Neural cell (in vitro differentiated cells): Measurements from ENCODE around the gene MYBPC2. TPM values are rescaled to one million over a fixed set of nuclear protein-coding genes. Genes with fewer than 3 reads are reported as not detected.

Experiments used
- H2AFZ ChIP-seq: fragments of 200-600, 300-800 bp; sonication (generic), shearing (Covaris generic); 2 replicates; pipeline ENCODE4 v1.6.0; 2014; ENCODE audit warnings: low read depth, mild to moderate bottlenecking, antibody characterized with exemption, low read length, moderate library complexity
- H3F3A ChIP-seq: fragments of 200-600 bp; shearing (Covaris generic); 2 replicates; pipeline ENCODE4 v1.6.1; 2016; ENCODE audit warnings: mild to moderate bottlenecking, moderate library complexity, mixed read lengths, antibody characterized with exemption, low read length; ENCODE audit not compliant: insufficient read depth, poor library complexity, severe bottlenecking
- H3K27ac ChIP-seq: fragments of 200-600, 300-800 bp; sonication (generic), shearing (Covaris generic); 2 replicates; pipeline ENCODE4 v1.5.1; 2014; ENCODE audit warnings: mild to moderate bottlenecking, low read length, moderate library complexity
- H3K27me3 ChIP-seq: fragments of 300-800, 200-600 bp; sonication (generic), shearing (Covaris generic); 2 replicates; pipeline ENCODE4 v1.6.0; 2014; ENCODE audit warnings: mild to moderate bottlenecking, low read depth, low read length, moderate library complexity; ENCODE audit not compliant: insufficient read depth
- H3K36me3 ChIP-seq: fragments of 300-800, 200-600 bp; sonication (generic), shearing (Covaris generic); 2 replicates; pipeline ENCODE4 v1.5.1; 2014; ENCODE audit warnings: mild to moderate bottlenecking, antibody characterized with exemption, low read length, moderate library complexity; ENCODE audit not compliant: insufficient read depth
- H3K4me2 ChIP-seq: fragments of 300-800, 200-600 bp; sonication (generic), shearing (Covaris generic); 2 replicates; pipeline ENCODE4 v1.6.0; 2014; ENCODE audit warnings: mild to moderate bottlenecking, low read length
- H3K4me3 ChIP-seq: fragments of 300-800, 200-600 bp; sonication (generic), shearing (Covaris generic); 2 replicates; pipeline ENCODE4 v1.5.1; 2014; ENCODE audit warnings: mild to moderate bottlenecking, low read length, moderate library complexity
- H3K79me2 ChIP-seq: fragments of 200-600 bp; shearing (Covaris generic); replicated peaks from 2 replicates; pipeline ENCODE4 v1.6.0; 2014; ENCODE audit warnings: mild to moderate bottlenecking, low read length, moderate library complexity; ENCODE audit not compliant: insufficient read depth
- H3K9ac ChIP-seq: fragments of 300-800, 200-600 bp; sonication (generic), shearing (Covaris generic); 2 replicates; pipeline ENCODE4 v1.6.1; 2016; ENCODE audit warnings: mild to moderate bottlenecking, low read length, mixed read lengths
- H3K9me2 ChIP-seq: fragments of 200-600 bp; shearing (Covaris generic); 2 replicates; pipeline ENCODE4 v1.6.1; 2016; ENCODE audit warnings: mild to moderate bottlenecking, low read length, mixed read lengths; ENCODE audit not compliant: insufficient read depth
- H3K9me3 ChIP-seq: fragments of 200-600, 300-800 bp; sonication (generic), shearing (Covaris generic); 2 replicates; pipeline ENCODE4 v1.6.1; 2016; ENCODE audit warnings: mild to moderate bottlenecking, mixed run types, low read length, moderate library complexity, mixed read lengths
- H4K20me1 ChIP-seq: fragments of 200-600 bp; shearing (Covaris generic); 2 replicates; pipeline ENCODE4 v1.6.1; 2016; ENCODE audit warnings: mild to moderate bottlenecking, mixed run types; ENCODE audit not compliant: insufficient read depth
- EP300 ChIP-seq: fragments of 450-650 bp; conservative IDR thresholded peaks from 2 replicates; pipeline ENCODE4 v1.6.1; 2014; ENCODE audit warnings: antibody characterized with exemption, mild to moderate bottlenecking, moderate library complexity; ENCODE audit not compliant: poor library complexity, severe bottlenecking
- EZH2 ChIP-seq: fragments of 200-600, 300-800 bp; shearing (Covaris generic), sonication (generic); IDR thresholded peaks from 2 replicates; pipeline ENCODE4 v1.6.1; 2014; ENCODE audit warnings: antibody characterized with exemption, low read length, borderline replicate concordance, mild to moderate bottlenecking; ENCODE audit not compliant: insufficient read depth, poor library complexity, severe bottlenecking
- MXI1 ChIP-seq: fragments of 450-650 bp; conservative IDR thresholded peaks from 2 replicates; pipeline ENCODE4 v1.6.1; 2014; ENCODE audit warnings: antibody characterized with exemption, mild to moderate bottlenecking; ENCODE audit not compliant: poor library complexity, severe bottlenecking
- POLR2AphosphoS5 ChIP-seq: IDR thresholded peaks from 2 replicates; pipeline ENCODE4 v1.6.1; 2012
- RAD21 ChIP-seq: fragments of 450-650 bp; conservative IDR thresholded peaks from 2 replicates; pipeline ENCODE4 v1.6.1; 2014; ENCODE audit warnings: antibody characterized with exemption, mild to moderate bottlenecking, moderate library complexity
- SMC3 ChIP-seq: fragments of 450-650 bp; conservative IDR thresholded peaks from 2 replicates; pipeline ENCODE4 v1.6.1; 2014; ENCODE audit warnings: antibody characterized with exemption, mild to moderate bottlenecking, moderate library complexity; ENCODE audit not compliant: poor library complexity
- TAF1 ChIP-seq: IDR thresholded peaks from 2 replicates; pipeline ENCODE4 v1.6.1; 2012; ENCODE audit warnings: low read depth
- polyA plus RNA-seq: library from polyadenylated mRNA; depleted of rRNA; stranded (reverse); fragments of >200 nt; gene quantifications from 2 replicates; pipeline ENCODE4 v1.2.3, GENCODE V29; 2014
- TF ChIP-seq, protein P1 (sequence below): fragments of 450-650 bp; IDR thresholded peaks from 2 replicates; pipeline ENCODE4 v1.5.1; 2014; ENCODE audit warnings: antibody characterized with exemption, mild to moderate bottlenecking, moderate library complexity; ENCODE audit not compliant: poor library complexity, severe bottlenecking
- TF ChIP-seq, protein P2 (sequence below): IDR thresholded peaks from 2 replicates; pipeline ENCODE4 v1.6.1; 2012; ENCODE audit warnings: borderline replicate concordance

The MYBPC2 gene
- polyA plus RNA-seq, 1 donor from 2014 or later: not detected

DNA sequence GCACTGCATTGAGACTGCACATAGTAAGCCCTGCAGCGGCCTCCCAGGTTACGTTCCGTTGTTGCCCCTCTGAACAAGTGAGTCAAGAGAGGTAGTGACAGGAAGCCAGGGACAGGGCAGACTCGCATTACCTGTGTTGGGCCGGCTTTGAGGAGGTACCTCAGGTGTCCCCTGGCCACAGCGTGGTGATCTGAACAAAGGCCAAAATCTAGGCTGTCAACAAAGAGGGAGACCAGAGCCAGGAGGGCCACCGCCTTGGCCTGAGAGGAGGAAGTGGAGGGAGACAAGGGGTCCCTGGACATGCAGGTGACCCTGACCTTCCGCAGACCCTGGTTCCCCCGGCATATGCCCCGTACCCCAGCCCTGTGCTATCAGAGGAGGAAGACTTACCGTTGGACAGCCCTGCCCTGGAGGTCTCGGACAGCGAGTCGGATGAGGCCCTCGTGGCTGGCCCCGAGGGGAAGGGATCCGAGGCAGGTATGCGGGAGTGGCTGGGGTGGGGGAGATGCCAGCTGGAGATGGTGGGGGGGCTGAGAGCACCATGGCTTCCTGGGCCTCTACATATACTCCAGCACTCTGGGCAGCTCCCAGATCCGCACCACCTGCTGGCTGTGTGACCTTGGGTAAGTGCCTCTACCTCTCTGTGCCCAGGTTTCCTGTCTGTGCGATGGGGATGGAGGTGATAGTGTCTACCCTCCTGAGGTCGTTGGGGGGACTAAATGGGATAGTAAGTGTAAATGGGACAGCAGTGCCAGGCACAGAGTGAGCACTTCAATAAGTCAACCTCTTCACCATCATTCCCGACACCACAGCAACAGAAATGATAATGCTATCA lies 9.2 kb upstream of the MYBPC2 start:
- TF ChIP-seq TAF1 (no peak), POLR2AphosphoS5 (no peak), EP300 (no peak), MXI1 (no peak)
- peaks cover 11% of the 10 kb centered on the region for H3K27me3 ChIP-seq
- no peaks in the 10 kb centered on the region for H4K20me1 ChIP-seq
- H3K27ac ChIP-seq: no peak overlapping the region
- no peaks in the 10 kb centered on the region for H3K9me3 ChIP-seq
- H2AFZ ChIP-seq: no peak overlapping the region
- H3K4me3 ChIP-seq: no peak overlapping the region
- no peaks in the 10 kb centered on the region for H3K36me3 ChIP-seq
- H3F3A ChIP-seq: no peaks in the 10 kb centered on the region
- no peaks in the 10 kb centered on the region for H3K9me2 ChIP-seq
- H3K9ac ChIP-seq: no peak overlapping the region
- no peaks in the 10 kb centered on the region for H3K79me2 ChIP-seq
- H3K4me2 ChIP-seq: no peak overlapping the region

DNA sequence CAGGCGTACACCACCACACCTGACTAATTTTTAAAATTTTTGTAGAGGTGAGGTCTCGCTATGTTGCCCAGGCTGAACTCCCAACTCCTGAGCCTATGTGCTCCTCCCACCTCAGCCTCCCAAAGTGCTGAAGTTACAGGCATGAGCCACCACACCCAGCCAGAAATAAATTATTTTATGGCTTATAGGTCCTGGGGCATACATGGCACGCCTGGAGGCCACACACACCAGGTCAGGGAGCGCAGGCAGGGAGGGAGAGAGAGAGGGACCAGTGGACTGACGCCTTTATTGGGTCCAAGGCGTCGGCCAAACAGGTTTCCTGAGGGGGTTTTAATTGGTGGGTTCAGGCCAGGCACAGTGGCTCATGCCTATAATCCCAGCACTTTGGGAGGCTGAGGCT lies 7.1 kb upstream of the MYBPC2 start:
- no peaks in the 10 kb centered on the region for H4K20me1 ChIP-seq
- H3K36me3 ChIP-seq: no peaks in the 10 kb centered on the region
- no peak overlapping the region for H3K27ac ChIP-seq

More for the DNA sequence above, 7.1 kb upstream of the MYBPC2 start:
- Histone ChIP-seq H3K4me3 (no peak overlapping the region), H3F3A (no peaks in the 10 kb centered on the region), H3K4me2 (no peak overlapping the region), H3K9me2 (no peaks in the 10 kb centered on the region), H3K9ac (no peak overlapping the region), H3K79me2 (no peaks in the 10 kb centered on the region), H3K9me3 (no peaks in the 10 kb centered on the region), H3K27me3 (no peaks in the 10 kb centered on the region), H2AFZ (no peak overlapping the region)
- TF ChIP-seq EP300 (no peak), SMC3 (no peak), POLR2AphosphoS5 (no peak), MXI1 (no peak), EZH2 (no peak), TAF1 (no peak), RAD21 (no peak)
- TF ChIP-seq, protein P1, sequence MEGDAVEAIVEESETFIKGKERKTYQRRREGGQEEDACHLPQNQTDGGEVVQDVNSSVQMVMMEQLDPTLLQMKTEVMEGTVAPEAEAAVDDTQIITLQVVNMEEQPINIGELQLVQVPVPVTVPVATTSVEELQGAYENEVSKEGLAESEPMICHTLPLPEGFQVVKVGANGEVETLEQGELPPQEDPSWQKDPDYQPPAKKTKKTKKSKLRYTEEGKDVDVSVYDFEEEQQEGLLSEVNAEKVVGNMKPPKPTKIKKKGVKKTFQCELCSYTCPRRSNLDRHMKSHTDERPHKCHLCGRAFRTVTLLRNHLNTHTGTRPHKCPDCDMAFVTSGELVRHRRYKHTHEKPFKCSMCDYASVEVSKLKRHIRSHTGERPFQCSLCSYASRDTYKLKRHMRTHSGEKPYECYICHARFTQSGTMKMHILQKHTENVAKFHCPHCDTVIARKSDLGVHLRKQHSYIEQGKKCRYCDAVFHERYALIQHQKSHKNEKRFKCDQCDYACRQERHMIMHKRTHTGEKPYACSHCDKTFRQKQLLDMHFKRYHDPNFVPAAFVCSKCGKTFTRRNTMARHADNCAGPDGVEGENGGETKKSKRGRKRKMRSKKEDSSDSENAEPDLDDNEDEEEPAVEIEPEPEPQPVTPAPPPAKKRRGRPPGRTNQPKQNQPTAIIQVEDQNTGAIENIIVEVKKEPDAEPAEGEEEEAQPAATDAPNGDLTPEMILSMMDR: no peak
- TF ChIP-seq, protein P2, sequence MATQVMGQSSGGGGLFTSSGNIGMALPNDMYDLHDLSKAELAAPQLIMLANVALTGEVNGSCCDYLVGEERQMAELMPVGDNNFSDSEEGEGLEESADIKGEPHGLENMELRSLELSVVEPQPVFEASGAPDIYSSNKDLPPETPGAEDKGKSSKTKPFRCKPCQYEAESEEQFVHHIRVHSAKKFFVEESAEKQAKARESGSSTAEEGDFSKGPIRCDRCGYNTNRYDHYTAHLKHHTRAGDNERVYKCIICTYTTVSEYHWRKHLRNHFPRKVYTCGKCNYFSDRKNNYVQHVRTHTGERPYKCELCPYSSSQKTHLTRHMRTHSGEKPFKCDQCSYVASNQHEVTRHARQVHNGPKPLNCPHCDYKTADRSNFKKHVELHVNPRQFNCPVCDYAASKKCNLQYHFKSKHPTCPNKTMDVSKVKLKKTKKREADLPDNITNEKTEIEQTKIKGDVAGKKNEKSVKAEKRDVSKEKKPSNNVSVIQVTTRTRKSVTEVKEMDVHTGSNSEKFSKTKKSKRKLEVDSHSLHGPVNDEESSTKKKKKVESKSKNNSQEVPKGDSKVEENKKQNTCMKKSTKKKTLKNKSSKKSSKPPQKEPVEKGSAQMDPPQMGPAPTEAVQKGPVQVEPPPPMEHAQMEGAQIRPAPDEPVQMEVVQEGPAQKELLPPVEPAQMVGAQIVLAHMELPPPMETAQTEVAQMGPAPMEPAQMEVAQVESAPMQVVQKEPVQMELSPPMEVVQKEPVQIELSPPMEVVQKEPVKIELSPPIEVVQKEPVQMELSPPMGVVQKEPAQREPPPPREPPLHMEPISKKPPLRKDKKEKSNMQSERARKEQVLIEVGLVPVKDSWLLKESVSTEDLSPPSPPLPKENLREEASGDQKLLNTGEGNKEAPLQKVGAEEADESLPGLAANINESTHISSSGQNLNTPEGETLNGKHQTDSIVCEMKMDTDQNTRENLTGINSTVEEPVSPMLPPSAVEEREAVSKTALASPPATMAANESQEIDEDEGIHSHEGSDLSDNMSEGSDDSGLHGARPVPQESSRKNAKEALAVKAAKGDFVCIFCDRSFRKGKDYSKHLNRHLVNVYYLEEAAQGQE: no peak
